ENCODE measurements around the gene QKI.

- TF ChIP-seq, protein P1, sequence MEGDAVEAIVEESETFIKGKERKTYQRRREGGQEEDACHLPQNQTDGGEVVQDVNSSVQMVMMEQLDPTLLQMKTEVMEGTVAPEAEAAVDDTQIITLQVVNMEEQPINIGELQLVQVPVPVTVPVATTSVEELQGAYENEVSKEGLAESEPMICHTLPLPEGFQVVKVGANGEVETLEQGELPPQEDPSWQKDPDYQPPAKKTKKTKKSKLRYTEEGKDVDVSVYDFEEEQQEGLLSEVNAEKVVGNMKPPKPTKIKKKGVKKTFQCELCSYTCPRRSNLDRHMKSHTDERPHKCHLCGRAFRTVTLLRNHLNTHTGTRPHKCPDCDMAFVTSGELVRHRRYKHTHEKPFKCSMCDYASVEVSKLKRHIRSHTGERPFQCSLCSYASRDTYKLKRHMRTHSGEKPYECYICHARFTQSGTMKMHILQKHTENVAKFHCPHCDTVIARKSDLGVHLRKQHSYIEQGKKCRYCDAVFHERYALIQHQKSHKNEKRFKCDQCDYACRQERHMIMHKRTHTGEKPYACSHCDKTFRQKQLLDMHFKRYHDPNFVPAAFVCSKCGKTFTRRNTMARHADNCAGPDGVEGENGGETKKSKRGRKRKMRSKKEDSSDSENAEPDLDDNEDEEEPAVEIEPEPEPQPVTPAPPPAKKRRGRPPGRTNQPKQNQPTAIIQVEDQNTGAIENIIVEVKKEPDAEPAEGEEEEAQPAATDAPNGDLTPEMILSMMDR (IDR thresholded peaks at IDR 0.05) = no peak
- no peak for TF ChIP-seq POLR2A (IDR thresholded peaks at IDR 0.05)
These were observed 14.0 kb upstream of the QKI start for GRCh38 chr6:163400509-163400908.

Measured in ovary (tissue), 3 donors.